ENCODE measurements around the gene PRAMEF12. TPM values are rescaled to one million over a fixed set of nuclear protein-coding genes. Genes with fewer than 3 reads are reported as not detected.
"Not testable (repeated sequence)": the region's sequence is repeated elsewhere in the genome, so short reads cannot be mapped to it uniquely, and the experiment has no call there.

Gene PRAMEF12
- 0.05 TPM for total RNA-seq
- polyA plus RNA-seq = 0.50 TPM
- long read RNA-seq, donor 1 = 0 reads
- long read RNA-seq, donor 2 = 0 reads
- long read RNA-seq, donor 3 = 0 reads
- long read RNA-seq, donor 4 = 0 reads
- long read RNA-seq, donor 5 = 0 reads
- long read RNA-seq, donor 6 = 0 reads
- long read RNA-seq, donor 7 = 0 reads
- long read RNA-seq, donor 8 = 0 reads
- long read RNA-seq, donor 9 = 0 reads
- long read RNA-seq, donor 10 = 0 reads

DNA sequence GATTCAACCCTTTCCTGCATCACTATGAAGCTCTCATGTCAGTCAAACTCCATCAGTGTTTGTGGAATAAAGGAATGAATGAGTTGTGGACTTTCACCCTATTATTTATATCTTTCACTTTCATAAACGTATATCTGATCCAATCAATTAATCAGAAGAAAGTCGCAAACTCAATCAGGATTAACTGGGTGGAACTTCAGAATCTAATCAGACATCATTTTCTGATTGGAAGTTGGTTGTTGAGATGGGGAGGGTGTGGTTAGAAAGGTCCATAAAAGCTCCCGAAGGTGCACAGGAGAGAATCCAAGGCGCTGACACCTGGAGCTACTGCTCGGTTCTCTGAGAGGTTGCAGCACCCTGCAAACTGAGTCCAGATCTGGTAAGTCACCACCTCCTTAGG, at the start of gene PRAMEF12:
Gene PRAMEF12 (plus strand): TSS at position 301 of the 400 bp plus-strand sequence. CDS start 1,130 bp downstream, outside the sequence.
- Histone ChIP-seq H3K27me3 (ENCODE audit: control insufficient read depth in 2 of 2, insufficient read depth in 1 of 2, low read length in 1 of 2) (no peaks in the 10 kb centered on the region), H3K9me3 (ENCODE audit: control insufficient read depth in 2 of 2, insufficient read depth in 1 of 2, low read length in 1 of 2) (no peaks in the 10 kb centered on the region), H3K4me3 (ENCODE audit: low read length in 2 of 2) (no peak within 1 kb of the TSS), H3K4me1 (ENCODE audit: control insufficient read depth in 2 of 2, insufficient read depth in 2 of 2, low read length in 2 of 2) (no peaks in the 10 kb centered on the region), H3K27ac (ENCODE audit: low read depth in 1 of 2, low read length in 1 of 2) (no peak within 1 kb of the TSS), H3K36me3 (ENCODE audit: control insufficient read depth in 2 of 2, insufficient read depth in 2 of 2, low read length in 1 of 2) (no peaks in the 10 kb centered on the region)
- no peak for DNase-seq (ENCODE audit: low read depth in 6 of 9, low spot score in 9 of 9)
- WGBS = 97% methylated on average over 5 of the region's 5 CpGs

DNA sequence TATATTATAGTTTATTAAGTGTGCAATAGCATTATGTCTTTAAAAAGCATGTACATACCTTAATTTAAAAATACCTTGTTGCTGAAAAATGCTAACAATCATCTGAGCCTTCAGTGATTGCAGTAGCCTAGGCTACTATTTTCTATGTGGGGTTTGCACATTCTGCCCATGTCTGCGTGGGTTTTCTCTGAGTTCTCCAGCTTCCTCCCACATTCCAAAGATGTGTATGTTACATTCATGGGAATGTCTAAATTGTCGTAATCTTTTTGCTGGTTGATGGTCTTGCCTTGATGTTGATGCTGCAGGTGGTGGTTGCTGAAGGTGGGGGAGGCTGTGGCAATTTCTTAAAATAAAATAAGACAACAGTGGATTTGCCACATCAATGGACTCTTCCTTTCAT, 45.1 kb upstream of the PRAMEF12 start:
- no peak for DNase-seq (ENCODE audit: low read depth in 6 of 9, low spot score in 9 of 9)
- no peaks in the 10 kb centered on the region for H3K36me3 ChIP-seq (ENCODE audit: control insufficient read depth in 2 of 2, insufficient read depth in 2 of 2, low read length in 1 of 2)
- H3K27me3 ChIP-seq (ENCODE audit: control insufficient read depth in 2 of 2, insufficient read depth in 1 of 2, low read length in 1 of 2) = no peaks in the 10 kb centered on the region
- no peaks in the 10 kb centered on the region for H3K4me1 ChIP-seq (ENCODE audit: control insufficient read depth in 2 of 2, insufficient read depth in 2 of 2, low read length in 2 of 2)
- no peak overlapping the region for H3K27ac ChIP-seq (ENCODE audit: low read depth in 1 of 2, low read length in 1 of 2)
- 87% methylated on average over 2 of the region's 2 CpGs for WGBS
- no peak overlapping the region for H3K4me3 ChIP-seq (ENCODE audit: low read length in 2 of 2)
- H3K9me3 ChIP-seq (ENCODE audit: control insufficient read depth in 2 of 2, insufficient read depth in 1 of 2, low read length in 1 of 2) = no peaks in the 10 kb centered on the region

DNA sequence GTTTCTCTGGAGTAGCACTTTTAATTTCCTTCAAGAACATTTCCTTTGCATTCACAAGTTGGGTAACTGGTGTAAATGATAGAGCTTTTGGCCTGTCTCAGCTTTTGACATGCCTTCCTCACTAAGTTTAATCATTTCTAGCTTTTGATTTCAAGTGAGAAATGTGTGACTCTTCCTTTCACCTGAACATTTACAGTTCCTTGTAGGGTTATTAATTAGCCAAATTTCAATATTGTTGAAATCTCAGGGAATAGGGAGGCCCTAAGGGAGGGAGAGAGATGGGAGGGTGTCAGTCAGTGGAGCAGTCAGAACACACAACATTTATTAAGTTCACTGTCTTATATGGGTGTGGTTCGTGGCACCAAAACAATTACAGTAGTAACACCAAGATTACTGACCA, 43.4 kb upstream of the PRAMEF12 start:
- Histone ChIP-seq H3K36me3 (ENCODE audit: control insufficient read depth in 2 of 2, insufficient read depth in 2 of 2, low read length in 1 of 2) (no peaks in the 10 kb centered on the region), H3K27ac (ENCODE audit: low read depth in 1 of 2, low read length in 1 of 2) (no peak overlapping the region), H3K27me3 (ENCODE audit: control insufficient read depth in 2 of 2, insufficient read depth in 1 of 2, low read length in 1 of 2) (no peaks in the 10 kb centered on the region), H3K9me3 (ENCODE audit: control insufficient read depth in 2 of 2, insufficient read depth in 1 of 2, low read length in 1 of 2) (no peaks in the 10 kb centered on the region), H3K4me3 (ENCODE audit: low read length in 2 of 2) (no peak overlapping the region), H3K4me1 (ENCODE audit: control insufficient read depth in 2 of 2, insufficient read depth in 2 of 2, low read length in 2 of 2) (no peaks in the 10 kb centered on the region)
- 84% methylated on average over 1 of the region's 1 CpG for WGBS
- no peak for DNase-seq (ENCODE audit: low read depth in 6 of 9, low spot score in 9 of 9)

DNA sequence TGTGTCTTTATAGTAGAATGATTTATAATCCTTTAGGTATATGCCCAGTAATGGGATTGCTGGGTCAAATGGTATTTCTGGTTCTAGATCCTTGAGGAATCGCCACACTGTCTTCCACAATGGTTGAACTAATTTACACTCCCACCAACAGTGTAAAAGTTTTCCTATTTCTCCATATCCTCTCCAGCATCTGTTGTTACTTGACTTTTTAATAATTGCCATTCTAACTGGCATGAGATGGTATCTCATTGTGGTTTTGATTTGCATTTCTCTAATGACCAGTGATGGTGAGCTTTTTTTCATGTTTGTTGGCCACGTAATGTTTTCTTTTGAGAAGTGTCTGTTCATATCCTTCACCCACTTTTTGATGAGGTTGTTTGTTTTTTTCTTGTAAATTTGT, 42.5 kb upstream of the PRAMEF12 start:
- not testable (repeated sequence) for H3K36me3 ChIP-seq (ENCODE audit: control insufficient read depth in 2 of 2, insufficient read depth in 2 of 2, low read length in 1 of 2); DNase-seq (ENCODE audit: low read depth in 6 of 9, low spot score in 9 of 9); H3K27ac ChIP-seq (ENCODE audit: low read depth in 1 of 2, low read length in 1 of 2); H3K4me1 ChIP-seq (ENCODE audit: control insufficient read depth in 2 of 2, insufficient read depth in 2 of 2, low read length in 2 of 2); H3K27me3 ChIP-seq (ENCODE audit: control insufficient read depth in 2 of 2, insufficient read depth in 1 of 2, low read length in 1 of 2); H3K9me3 ChIP-seq (ENCODE audit: control insufficient read depth in 2 of 2, insufficient read depth in 1 of 2, low read length in 1 of 2); H3K4me3 ChIP-seq (ENCODE audit: low read length in 2 of 2)
- WGBS = 96% methylated on average over 2 of the region's 2 CpGs

DNA sequence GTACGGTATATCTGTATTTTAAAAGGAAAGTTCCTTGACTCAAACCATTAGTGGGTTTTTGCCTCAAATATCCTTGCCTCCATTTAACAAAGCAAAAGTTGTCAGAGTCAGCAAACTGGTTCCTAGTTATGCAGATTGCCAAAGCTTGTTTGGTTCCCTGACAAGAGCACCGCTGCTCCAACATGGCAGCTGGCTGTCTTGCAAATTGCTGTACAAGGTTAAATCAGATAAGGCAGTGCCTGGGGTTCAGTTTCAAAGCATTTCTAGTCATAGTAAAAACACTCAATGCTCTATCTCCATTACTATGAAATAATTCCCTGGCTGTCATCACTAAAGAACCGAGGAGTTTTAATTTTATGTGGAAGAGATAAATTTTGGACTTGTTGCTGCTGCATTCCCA, 38.9 kb upstream of the PRAMEF12 start:
- Histone ChIP-seq H3K27ac (ENCODE audit: low read depth in 1 of 2, low read length in 1 of 2) (no peak overlapping the region), H3K27me3 (ENCODE audit: control insufficient read depth in 2 of 2, insufficient read depth in 1 of 2, low read length in 1 of 2) (no peaks in the 10 kb centered on the region), H3K4me1 (ENCODE audit: control insufficient read depth in 2 of 2, insufficient read depth in 2 of 2, low read length in 2 of 2) (no peaks in the 10 kb centered on the region), H3K36me3 (ENCODE audit: control insufficient read depth in 2 of 2, insufficient read depth in 2 of 2, low read length in 1 of 2) (no peaks in the 10 kb centered on the region), H3K9me3 (ENCODE audit: control insufficient read depth in 2 of 2, insufficient read depth in 1 of 2, low read length in 1 of 2) (no peaks in the 10 kb centered on the region), H3K4me3 (ENCODE audit: low read length in 2 of 2) (no peak overlapping the region)
- DNase-seq (ENCODE audit: low read depth in 6 of 9, low spot score in 9 of 9) = no peak
- 90% methylated on average over 3 of the region's 3 CpGs for WGBS

DNA sequence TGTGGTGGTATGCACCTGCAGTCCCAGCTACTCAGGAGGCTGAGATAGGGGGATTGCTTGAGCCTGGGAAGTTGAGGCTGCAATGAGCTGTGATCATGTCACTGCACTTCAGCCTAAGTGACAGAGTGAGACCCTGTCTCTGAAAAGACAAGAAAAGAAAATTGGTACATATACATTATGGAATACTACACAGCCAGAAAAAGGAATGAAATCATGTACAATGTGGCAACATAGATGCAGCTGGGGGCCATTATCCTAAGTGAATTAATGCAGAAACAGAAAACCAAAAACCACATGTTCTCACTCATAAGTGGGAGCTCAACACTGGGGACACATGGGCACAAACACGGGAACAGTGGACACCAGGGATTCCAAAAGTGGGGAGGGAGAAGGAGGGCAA, 34.6 kb upstream of the PRAMEF12 start:
- no peak overlapping the region for H3K27ac ChIP-seq (ENCODE audit: low read depth in 1 of 2, low read length in 1 of 2)
- no peaks in the 10 kb centered on the region for H3K36me3 ChIP-seq (ENCODE audit: control insufficient read depth in 2 of 2, insufficient read depth in 2 of 2, low read length in 1 of 2)
- no peak for DNase-seq (ENCODE audit: low read depth in 6 of 9, low spot score in 9 of 9)
- H3K4me3 ChIP-seq (ENCODE audit: low read length in 2 of 2) = no peak overlapping the region
- 96% methylated on average over 1 of the region's 1 CpG for WGBS
- H3K27me3 ChIP-seq (ENCODE audit: control insufficient read depth in 2 of 2, insufficient read depth in 1 of 2, low read length in 1 of 2) = no peaks in the 10 kb centered on the region
- no peaks in the 10 kb centered on the region for H3K4me1 ChIP-seq (ENCODE audit: control insufficient read depth in 2 of 2, insufficient read depth in 2 of 2, low read length in 2 of 2)
- no peaks in the 10 kb centered on the region for H3K9me3 ChIP-seq (ENCODE audit: control insufficient read depth in 2 of 2, insufficient read depth in 1 of 2, low read length in 1 of 2)

DNA sequence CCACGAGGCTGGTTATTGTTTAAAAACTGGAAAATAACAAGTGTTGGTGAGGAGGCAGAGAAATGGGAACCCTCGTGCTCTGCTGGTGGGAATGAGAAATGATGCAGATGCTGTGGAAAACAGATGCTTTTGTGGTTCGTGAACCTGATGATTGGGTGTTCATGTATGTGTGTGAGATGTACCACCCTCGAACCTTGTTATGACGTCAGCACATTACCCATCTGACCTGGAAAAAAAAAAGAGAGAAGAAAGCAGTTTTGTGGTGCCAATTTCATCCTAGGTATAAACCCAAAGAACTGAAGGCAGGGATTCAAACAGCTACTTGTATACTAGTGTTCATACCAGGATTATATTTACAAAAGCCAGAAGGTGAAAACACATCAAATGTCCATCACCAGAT, 33.9 kb upstream of the PRAMEF12 start:
- no peaks in the 10 kb centered on the region for H3K27me3 ChIP-seq (ENCODE audit: control insufficient read depth in 2 of 2, insufficient read depth in 1 of 2, low read length in 1 of 2)

DNA sequence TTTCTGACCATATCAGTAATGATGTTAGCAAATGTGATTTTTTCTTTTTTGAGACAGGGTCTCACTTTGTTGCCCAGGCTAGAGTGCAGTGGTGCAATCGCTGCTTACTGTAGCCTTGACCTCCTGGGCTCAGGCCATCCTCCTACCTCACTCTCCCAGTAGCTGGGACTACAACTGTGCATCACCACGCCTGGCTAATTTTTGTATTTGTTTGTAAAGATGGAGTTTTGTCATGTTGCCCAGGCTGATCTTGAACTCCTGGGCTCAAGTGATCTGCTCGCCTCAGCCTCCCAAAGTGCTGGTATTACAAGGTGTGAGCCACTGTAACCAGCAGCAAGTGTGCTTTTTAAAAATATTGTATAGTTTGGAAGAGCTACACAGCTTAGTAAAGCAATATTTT, 31.6 kb upstream of the PRAMEF12 start:
- no peaks in the 10 kb centered on the region for H3K27me3 ChIP-seq (ENCODE audit: control insufficient read depth in 2 of 2, insufficient read depth in 1 of 2, low read length in 1 of 2)
- no peaks in the 10 kb centered on the region for H3K9me3 ChIP-seq (ENCODE audit: control insufficient read depth in 2 of 2, insufficient read depth in 1 of 2, low read length in 1 of 2)

More for the DNA sequence above, 33.9 kb upstream of the PRAMEF12 start:
- DNase-seq (ENCODE audit: low read depth in 6 of 9, low spot score in 9 of 9) = no peak
- WGBS = 87% methylated on average over 5 of the region's 5 CpGs
- Histone ChIP-seq H3K4me3 (ENCODE audit: low read length in 2 of 2) (no peak overlapping the region), H3K9me3 (ENCODE audit: control insufficient read depth in 2 of 2, insufficient read depth in 1 of 2, low read length in 1 of 2) (no peaks in the 10 kb centered on the region), H3K27ac (ENCODE audit: low read depth in 1 of 2, low read length in 1 of 2) (no peak overlapping the region), H3K36me3 (ENCODE audit: control insufficient read depth in 2 of 2, insufficient read depth in 2 of 2, low read length in 1 of 2) (no peaks in the 10 kb centered on the region), H3K4me1 (ENCODE audit: control insufficient read depth in 2 of 2, insufficient read depth in 2 of 2, low read length in 2 of 2) (no peaks in the 10 kb centered on the region)

DNA sequence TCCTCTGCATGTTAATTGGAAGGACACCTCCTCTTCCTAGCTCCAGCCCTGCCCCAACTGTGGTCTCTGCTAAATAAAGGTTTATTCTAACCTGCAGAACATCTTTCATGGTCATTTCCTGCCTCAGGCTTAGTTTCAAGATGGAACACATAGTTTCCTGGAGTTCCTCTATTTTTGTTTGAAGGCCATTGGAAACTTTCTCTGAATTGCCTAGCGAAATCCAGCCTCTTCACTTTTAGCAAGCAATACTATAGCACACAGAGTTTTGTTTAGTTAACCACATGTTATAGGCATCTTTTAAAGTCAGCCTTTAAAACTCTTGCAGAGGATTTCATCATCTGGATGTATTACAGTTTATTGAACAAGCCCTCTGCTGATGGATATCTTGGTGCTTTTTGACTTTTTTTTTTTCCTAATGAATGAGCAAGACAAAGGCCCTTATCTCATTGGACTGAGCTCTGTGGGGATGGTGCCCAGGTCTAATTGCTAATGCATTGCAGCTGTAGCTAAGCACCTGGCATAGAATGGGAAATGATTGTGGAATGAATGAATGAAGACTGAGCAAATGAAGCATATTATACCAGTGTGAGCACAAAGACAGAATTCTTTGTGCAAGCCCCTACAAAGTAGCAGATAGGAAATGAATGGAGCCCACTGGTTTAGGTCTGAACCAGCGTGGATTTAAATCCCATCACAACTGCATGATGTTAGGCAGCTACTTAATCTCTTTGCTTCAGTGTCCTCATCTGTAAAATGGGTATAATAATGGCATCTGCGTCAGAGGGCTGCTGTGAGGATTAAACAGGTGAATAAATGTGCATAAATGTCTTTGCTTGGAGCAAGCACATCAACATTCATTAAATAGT, 28.2 kb upstream of the PRAMEF12 start:
- H3K4me1 ChIP-seq (ENCODE audit: control insufficient read depth in 2 of 2, insufficient read depth in 2 of 2, low read length in 2 of 2) = no peaks in the 10 kb centered on the region
- WGBS = 84% methylated on average over 3 of the region's 3 CpGs
- peaks cover 0 to 1% of the 10 kb centered on the region in 2 donors for H3K9me3 ChIP-seq (ENCODE audit: control insufficient read depth in 2 of 2, insufficient read depth in 1 of 2, low read length in 1 of 2)
- H3K36me3 ChIP-seq (ENCODE audit: control insufficient read depth in 2 of 2, insufficient read depth in 2 of 2, low read length in 1 of 2) = no peaks in the 10 kb centered on the region
- H3K27me3 ChIP-seq (ENCODE audit: control insufficient read depth in 2 of 2, insufficient read depth in 1 of 2, low read length in 1 of 2) = no peaks in the 10 kb centered on the region
- no peak overlapping the region for H3K4me3 ChIP-seq (ENCODE audit: low read length in 2 of 2)
- no peak overlapping the region for H3K27ac ChIP-seq (ENCODE audit: low read depth in 1 of 2, low read length in 1 of 2)
- DNase-seq (ENCODE audit: low read depth in 6 of 9, low spot score in 9 of 9) = no peak

More for the DNA sequence above, 31.6 kb upstream of the PRAMEF12 start:
- H3K4me1 ChIP-seq (ENCODE audit: control insufficient read depth in 2 of 2, insufficient read depth in 2 of 2, low read length in 2 of 2) = no peaks in the 10 kb centered on the region
- DNase-seq (ENCODE audit: low read depth in 6 of 9, low spot score in 9 of 9) = no peak
- no peaks in the 10 kb centered on the region for H3K36me3 ChIP-seq (ENCODE audit: control insufficient read depth in 2 of 2, insufficient read depth in 2 of 2, low read length in 1 of 2)
- WGBS = 90% methylated on average over 3 of the region's 3 CpGs
- no peak overlapping the region for H3K27ac ChIP-seq (ENCODE audit: low read depth in 1 of 2, low read length in 1 of 2)
- H3K4me3 ChIP-seq (ENCODE audit: low read length in 2 of 2) = no peak overlapping the region
